Heart right ventricle (tissue), 16 donors: ENCODE measurements around the gene RALGPS1. TPM values are rescaled to one million over a fixed set of nuclear protein-coding genes. Genes with fewer than 3 reads are reported as not detected.

Experiments
- ATAC-seq, 8 donors: fragments of 200-7000 bp; cut with Tn5 transposase; one replicate each; pipeline ENCODE4 v1.9.1; 2020; ENCODE audit warnings: mild to moderate bottlenecking in 8 of 8, moderate library complexity in 8 of 8, moderate number of reproducible peaks in 1 of 8
- DNase-seq, 2 donors: peaks; one replicate each; pipeline ENCODE4 v3.0.0-alpha.2; 2020
- H3K27ac ChIP-seq, 10 donors: fragments of 200-600 bp; sonication (generic) in 2 of 10; one replicate each; pipeline versions ENCODE4 v1.5.0 to v1.8.0; 2020 to 2022; ENCODE audit warnings: mild to moderate bottlenecking in 3 of 10
- H3K27me3 ChIP-seq, 7 donors: fragments of 200-600 bp; one replicate each; pipeline ENCODE4 v1.8.0; 2021 to 2022; ENCODE audit warnings: mild to moderate bottlenecking in 2 of 7
- H3K36me3 ChIP-seq, 9 donors: fragments of 200-600 bp; sonication (generic) in 1 of 9; one replicate each; pipeline versions ENCODE4 v1.5.0 to v1.8.0; 2020 to 2022; ENCODE audit warnings: mild to moderate bottlenecking in 2 of 9
- H3K4me1 ChIP-seq, 9 donors: fragments of 200-600 bp; sonication (generic) in 1 of 9; one replicate each; pipeline versions ENCODE4 v1.5.0 to v1.8.0; 2020 to 2022; ENCODE audit warnings: mild to moderate bottlenecking in 4 of 9
- H3K4me3 ChIP-seq, 10 donors: fragments of 200-600 bp; sonication (generic) in 2 of 10; one replicate each; pipeline versions ENCODE4 v1.5.0 to v1.8.0; 2020 to 2022; ENCODE audit warnings: mild to moderate bottlenecking in 7 of 10, moderate library complexity in 2 of 10
- H3K9me3 ChIP-seq, 11 donors: fragments of 200-600 bp in 10 of 11; sonication (generic) in 2 of 11; one replicate each; pipeline versions ENCODE4 v1.5.0 to v1.8.0; 2013 to 2022; ENCODE audit warnings: mild to moderate bottlenecking in 2 of 11, control low read depth in 1 of 11, moderate library complexity in 1 of 11
- CTCF ChIP-seq, 9 donors: fragments of 200-600 bp; sonication (generic) in 2 of 9; IDR thresholded peaks; one replicate each; pipeline versions ENCODE4 v1.5.0 to v1.8.0; 2021 to 2022; ENCODE audit warnings: antibody characterized with exemption in 9 of 9, mild to moderate bottlenecking in 5 of 9, moderate library complexity in 1 of 9
- WGBS, 2 donors: extraction: QIAGEN DNeasy Blood & Tissue Kit; methylation state at CpG; one replicate each; pipeline ENCODE4 v1.1.7; 2013; ENCODE audit warnings: inconsistent platforms in 1 of 2; 5-methylcytosine and 5-hydroxymethylcytosine counted together
- intact Hi-C, 10 donors: fragments of 100-400 bp; cut with DNase I; formaldehyde crosslinking; loops; one replicate each; pipeline versions ENCODE4 v1.11.1 to v1.14.2; 2022
- polyA plus RNA-seq, 2 donors: library from polyadenylated mRNA; stranded (reverse); fragments of 200-250 nt; gene quantifications; one replicate each; pipeline ENCODE4 v1.2.3, GENCODE V29; 2013
- total RNA-seq, 10 donors: library from RNA; stranded (reverse); fragmentation: NEBNext Ultra II Directional in 3 of 10; extraction: Animal tissue kit (Norgen Biotek cat#: 25700) in 3 of 10; gene quantifications; one replicate each; pipeline versions ENCODE4 v1.2.1 to v1.2.4, GENCODE V29; 2021 to 2023
- donor health status: Arrhythmogenic right ventricular cardiomyopathy.
- donor health status: ischemic (EF 13 %, LVEDD 7.1; RV severe dilation, severe dysfunction).
- donor health status: healthy with polysubstance abuse.
- donor health status: DM: no; HTN: yes; CAD: no.
- donor health status: DM: no; HTN: no; CAD: no.
- donor health status: ischemic (EF 25% LVEDD 6.9; RV normal size, moderate dysfunction).
- donor health status: ischemic (EF 25% LVEDD 5.7; RV mildly dilated, moderate dysfunction).
- donor health status: healthy.
- donor health status: DM: yes; HTN: yes; CAD: no.
- donor health status: Ischemic cardiomyopathy.
- donor health status: ischemic (EF 35%, LVEDD 5.7; RV mildly dilated, moderate dysfunction).
- donor health status: nonischemic (EF 11% LVEDD 7.7; RV severe dilation, severe dysfunction).
- donor health status: DM: yes; HTN: yes; CAD: no.
- donor health status: PGD.
- donor health status: ischemic (EF 29% LVEDD 5.4; RV normal size, mild dysfunction).
- donor health status: nonischemic (EF 23%, LVEDD 6.1; RV moderate dilation, normal function).

RALGPS1 gene
- total and polyA plus RNA-seq, 12 donors: 4.2 to 25.0 (median 16.8) TPM

GRCh38 chr9:127222388-127223095 is 308.0 kb downstream of the RALGPS1 start:
- peaks cover 0 to 26% (median 19%) of the 10 kb centered on the region in 9 donors for H3K4me1 ChIP-seq
- intact Hi-C loops: loop anchor here in 5 of 10 donors (5.0 to 10.0 kb wide), 6 partner anchors 92 to 202 kb away; partner anchors contain the start of gene ZNF79 (in 2 of the 5)
- no peak overlapping the region for H3K27ac ChIP-seq
- peaks cover 0 to 8% (median 0%) of the 10 kb centered on the region in 7 donors for H3K27me3 ChIP-seq
- TF ChIP-seq CTCF (IDR thresholded peaks at IDR 0.05): no peak
- no peaks in the 10 kb centered on the region for H3K9me3 ChIP-seq
- peaks cover 0 to 4% (median 0%) of the 10 kb centered on the region in 9 donors for H3K36me3 ChIP-seq
- DNase-seq: no peak
- 89 to 90% methylated on average over 15 of the region's 15 CpGs for WGBS, 2 donors
- no peak overlapping the region for H3K4me3 ChIP-seq
- no peak for ATAC-seq

GRCh38 chr9:127223266-127223665 is 308.7 kb downstream of the RALGPS1 start:
- 46 to 60% methylated on average over 4 of the region's 4 CpGs for WGBS, 2 donors
- Histone ChIP-seq H3K4me3 (no peak overlapping the region), H3K27me3 (peaks cover 0 to 8% (median 0%) of the 10 kb centered on the region in 7 donors), H3K36me3 (peaks cover 0 to 4% (median 0%) of the 10 kb centered on the region in 9 donors), H3K9me3 (no peaks in the 10 kb centered on the region), H3K27ac (no peak overlapping the region), H3K4me1 (peaks cover 0 to 26% (median 19%) of the 10 kb centered on the region in 9 donors)
- intact Hi-C loops: loop anchor here in 5 of 10 donors (5.0 to 10.0 kb wide), 6 partner anchors 92 to 202 kb away; partner anchors contain the start of gene ZNF79 (in 2 of the 5)
- TF ChIP-seq CTCF (IDR thresholded peaks at IDR 0.05): no peak
- no peak for ATAC-seq
- no peak for DNase-seq

- intact Hi-C loops: loop anchor here in 6 of 10 donors (2.0 to 10.0 kb wide), 8 partner anchors 21 to 201 kb away; partner anchors contain the start of genes SLC2A8 (in 2 of the 6) and ZNF79 (in 2 of the 6)
Measured at GRCh38 chr9:127223810-127224177, 309.2 kb downstream of the RALGPS1 start.

More at GRCh38 chr9:127223810-127224177, 309.2 kb downstream of the RALGPS1 start:
- no peak for TF ChIP-seq CTCF (IDR thresholded peaks at IDR 0.05)
- peak overlapping the region in 7 of 10 donors; percentile 72 to 87 (median 80) for H3K27ac ChIP-seq
- DNase-seq (no peak), ATAC-seq (peak in 4 of 8 donors; percentile 0 to 24 (median 0))
- H3K4me3 ChIP-seq: peak overlapping the region in 8 of 10 donors; percentile 44 to 89 (median 66)
- H3K27me3 ChIP-seq: peaks cover 0 to 8% (median 0%) of the 10 kb centered on the region in 7 donors
- H3K36me3 ChIP-seq: peaks cover 0 to 4% (median 0%) of the 10 kb centered on the region in 9 donors
- WGBS, 2 donors: 17 to 25% methylated on average over 8 of the region's 8 CpGs
- peaks cover 0 to 26% (median 19%) of the 10 kb centered on the region in 9 donors for H3K4me1 ChIP-seq
- H3K9me3 ChIP-seq: no peaks in the 10 kb centered on the region
